GM18505 (cell line): ENCODE results near the gene GNB5.
A peak's percentile ranks its signal among the peaks of the same experiment; 100 is the strongest.

Experiments used
- ATAC-seq: cut with Tn5 transposase; IDR thresholded peaks from one replicate; pipeline ENCODE4 v1.9.1; 2021; ENCODE audit not compliant: unreplicated experiment
- POLR2A ChIP-seq: IDR thresholded peaks from 4 replicates; pipeline ENCODE4 v1.6.1; 2011; ENCODE audit warnings: borderline replicate concordance; ENCODE audit not compliant: insufficient read depth, insufficient read length; ENCODE audit errors: extremely low read depth

The GNB5 gene

GRCh38 chr15:52118969-52119749, 72.0 kb downstream of the GNB5 start:
- ATAC-seq, result no peak
- TF ChIP-seq POLR2A, result no peak

DNA sequence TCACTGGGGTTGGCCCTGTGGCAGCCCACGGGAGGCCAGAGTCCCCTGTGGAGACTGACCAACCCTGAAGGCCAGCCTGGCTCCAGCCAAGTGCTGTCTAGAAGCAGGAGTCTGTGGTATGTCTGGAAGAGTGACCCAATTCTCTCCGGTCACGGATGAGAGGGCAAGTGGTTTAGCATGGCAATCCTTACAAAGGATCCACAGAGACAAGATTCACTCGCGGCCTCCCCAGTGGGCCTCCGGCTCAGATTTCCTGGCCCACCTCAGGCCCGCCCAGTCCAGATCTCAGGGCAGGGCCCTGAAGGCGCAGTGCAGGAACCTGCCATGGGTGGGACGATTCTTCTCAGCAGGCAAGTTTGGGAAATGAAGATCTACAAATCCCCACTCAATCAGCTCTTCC, 73.6 kb downstream of the GNB5 start:
- no peak for TF ChIP-seq POLR2A
- no peak for ATAC-seq

GRCh38 chr15:52115598-52116427, 75.4 kb downstream of the GNB5 start:
- ATAC-seq, result no peak
- TF ChIP-seq POLR2A, result no peak

DNA sequence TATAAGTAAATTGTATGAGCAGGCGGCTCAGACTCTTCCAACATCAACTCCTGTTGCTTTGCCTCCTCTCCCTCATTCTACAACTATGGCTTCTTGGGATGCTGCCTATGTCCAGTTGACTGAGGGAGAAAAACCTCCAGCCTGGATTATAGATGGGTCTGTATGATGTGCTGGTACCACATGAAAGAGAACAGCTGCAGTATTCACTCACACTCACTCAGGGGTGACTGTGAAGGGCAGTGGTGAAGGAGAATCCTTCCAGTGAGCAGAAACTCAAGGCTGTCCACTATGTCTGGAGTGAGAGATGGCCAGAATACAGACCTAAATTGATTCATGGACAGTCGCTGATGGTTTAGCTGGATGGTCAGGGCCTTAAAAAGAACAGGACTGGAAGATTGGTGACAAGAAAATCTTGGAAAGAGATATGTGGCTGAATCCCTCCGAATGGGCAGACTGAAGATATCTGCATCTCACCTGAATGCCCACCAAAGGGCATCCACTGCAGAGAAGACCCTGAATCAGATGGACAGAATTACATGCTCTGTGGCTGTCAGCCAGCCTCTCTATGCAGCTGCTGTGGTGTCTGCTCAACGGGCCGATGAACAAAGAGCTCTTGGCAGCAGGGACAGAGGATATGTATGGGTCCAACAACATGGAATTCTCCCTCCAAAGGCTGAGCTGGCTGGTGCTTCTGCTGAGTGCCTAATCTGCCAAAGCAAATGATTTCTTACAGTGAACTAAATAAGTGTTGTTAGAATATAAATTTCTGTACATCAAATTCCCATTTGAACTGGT, 76.7 kb downstream of the GNB5 start:
- no peak for TF ChIP-seq POLR2A
- no peak for ATAC-seq

GRCh38 chr15:52113708-52114107, 77.5 kb downstream of the GNB5 start:
- TF ChIP-seq POLR2A, result no peak
- ATAC-seq, result no peak

- TF ChIP-seq POLR2A, result no peak
- ATAC-seq, result no peak
Measured at GRCh38 chr15:52113235-52113634, 78.0 kb downstream of the GNB5 start.

DNA sequence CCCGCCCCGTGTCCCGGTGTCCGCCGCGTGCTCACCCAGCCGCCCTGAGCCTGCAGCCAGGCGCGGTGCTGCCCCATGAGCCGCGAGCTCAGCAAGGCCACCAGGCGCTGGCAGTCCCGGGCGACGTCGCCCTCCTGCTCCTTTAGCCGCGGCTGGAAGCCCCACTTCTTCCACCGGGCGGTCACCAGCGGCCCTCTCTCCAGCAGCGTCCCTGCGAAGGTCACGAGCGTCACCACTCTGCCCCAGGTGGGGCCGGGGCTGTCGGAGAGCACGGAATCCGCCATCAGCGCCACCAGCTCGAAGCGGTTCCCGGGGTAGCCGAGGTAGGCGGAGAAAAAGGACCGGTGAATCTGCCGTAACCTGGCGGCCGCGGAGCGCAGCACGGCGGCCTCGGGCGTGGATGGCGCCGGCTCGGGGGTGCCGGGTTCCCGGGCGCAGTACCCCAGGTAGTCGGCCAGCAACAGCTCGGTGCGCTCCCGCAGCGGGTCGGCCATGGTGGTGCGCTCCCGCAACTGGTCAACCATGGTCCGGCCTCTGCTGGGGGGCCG, 78.9 kb downstream of the GNB5 start:
- no peak for TF ChIP-seq POLR2A
- no peak for ATAC-seq

- TF ChIP-seq POLR2A, result no peak
- no peak for ATAC-seq
Measured at GRCh38 chr15:52111517-52112202, 79.5 kb downstream of the GNB5 start.

- ATAC-seq, result peak; percentile 38
- TF ChIP-seq POLR2A, result no peak
Measured at GRCh38 chr15:52109559-52110451, 81.4 kb downstream of the GNB5 start.

- no peak for ATAC-seq
- no peak for TF ChIP-seq POLR2A
Measured at GRCh38 chr15:52107238-52107637, 84.0 kb downstream of the GNB5 start.

DNA sequence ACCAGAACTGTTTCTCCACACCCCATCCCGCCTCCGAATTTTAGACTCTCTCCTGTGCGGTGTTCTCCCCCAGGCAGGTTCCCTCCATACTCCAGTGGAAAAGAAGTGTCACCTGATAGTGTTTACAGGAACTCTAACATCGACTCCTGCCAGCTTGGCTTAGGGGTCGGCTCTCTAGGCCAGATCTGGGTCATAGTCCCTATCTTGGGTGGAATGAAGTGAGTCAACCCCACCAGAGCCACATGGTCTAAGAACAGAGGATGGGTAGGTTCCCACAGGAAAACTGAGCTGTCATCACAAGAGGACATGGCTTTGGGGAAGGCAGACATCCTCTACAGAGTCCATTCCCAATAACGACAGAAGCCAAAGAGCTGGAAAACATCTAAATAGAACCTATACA, 84.6 kb downstream of the GNB5 start:
- TF ChIP-seq POLR2A, result no peak
- no peak for ATAC-seq

GRCh38 chr15:52105846-52106245, 85.3 kb downstream of the GNB5 start:
- no peak for ATAC-seq
- TF ChIP-seq POLR2A, result no peak
